RWPE1 (cell line): ENCODE results near the gene TARBP2.
A peak's percentile ranks its signal among the peaks of the same experiment; 100 is the strongest.

ENCODE experiments used
- CTCF ChIA-PET: fragments of 350-600 bp; sonication (Branson Sonifier 250); formaldehyde crosslinking; extraction: SDS; loops from one replicate; lab custom pipeline; 2021; lab: Yijun Ruan, JAX
- POLR2A ChIA-PET: fragments of 400-600 bp; formaldehyde crosslinking; extraction: SDS; loops from one replicate; lab custom pipeline; 2020; ENCODE audit warnings: antibody characterized with exemption; ENCODE audit not compliant: low non-redundant PET; lab: Yijun Ruan, JAX
- DNase-seq: peaks from one replicate; pipeline ENCODE4 v3.0.0; 2012; ENCODE audit warnings: low spot score
- H3K27ac ChIP-seq: fragments of 450-650 bp; 2 replicates; pipeline ENCODE4 v1.5.1; 2017
- CTCF ChIP-seq: fragments of 450-650 bp; conservative IDR thresholded peaks from 2 replicates; pipeline ENCODE4 v1.5.1; 2017; ENCODE audit warnings: low read depth, mild to moderate bottlenecking

Gene TARBP2

GRCh38 chr12:53472056-53472582 is 29.0 kb upstream of the TARBP2 start:
- ChIA-PET POLR2A (no interaction called here), CTCF (no interaction called here)
- DNase-seq = no peak
- H3K27ac ChIP-seq = no peak overlapping the region
- no peak for TF ChIP-seq CTCF

GRCh38 chr12:53474077-53474476 is 27.0 kb upstream of the TARBP2 start:
- POLR2A ChIA-PET = no interaction called here
- CTCF ChIA-PET = no interaction called here
- no peak overlapping the region for H3K27ac ChIP-seq
- DNase-seq = no peak
- TF ChIP-seq CTCF = no peak

- POLR2A ChIA-PET = no interaction called here
- CTCF ChIA-PET = interaction anchor here (0.6 to 0.8 kb wide), 2 partner anchors 10 to 275 kb away, joined by 4 to 5 read pairs; no protein-coding TSS in a partner anchor
- DNase-seq = no peak
- TF ChIP-seq CTCF = no peak
- H3K27ac ChIP-seq = no peak overlapping the region
Observed at GRCh38 chr12:53474819-53475218, 26.3 kb upstream of the TARBP2 start.

GRCh38 chr12:53476769-53477209 is 24.3 kb upstream of the TARBP2 start:
- POLR2A ChIA-PET = no interaction called here
- H3K27ac ChIP-seq = no peak overlapping the region
- no peak for DNase-seq

DNA sequence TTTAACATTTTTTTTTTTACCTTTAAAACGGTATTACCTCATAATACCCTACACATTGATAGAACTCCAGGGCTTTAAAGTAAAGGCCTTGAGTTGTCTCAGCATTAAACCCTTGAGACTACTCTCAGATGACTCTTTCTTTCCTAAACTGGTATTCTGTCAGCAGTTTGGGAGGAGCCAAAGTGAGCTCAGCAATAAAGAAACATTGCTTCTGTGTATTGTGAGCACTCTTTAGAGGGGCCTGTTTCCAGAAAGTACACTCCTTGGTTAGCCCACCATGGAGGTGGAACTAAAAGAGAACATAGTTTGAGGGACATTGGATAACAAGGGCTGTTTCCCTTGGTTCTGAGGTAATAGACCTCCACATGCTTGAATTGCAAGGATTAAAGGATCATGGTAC is 22.2 kb upstream of the TARBP2 start:
- ChIA-PET POLR2A (interaction anchor here (0.7 kb wide), 1 partner anchor 30 kb away, joined by 3 read pairs; no protein-coding TSS in a partner anchor), CTCF (interaction anchor here (0.6 to 0.7 kb wide), 2 partner anchors 84 to 935 kb away, joined by 3 read pairs; no protein-coding TSS in a partner anchor)
- TF ChIP-seq CTCF = no peak
- no peak overlapping the region for H3K27ac ChIP-seq
- DNase-seq = no peak

More at GRCh38 chr12:53476769-53477209, 24.3 kb upstream of the TARBP2 start:
- peak; percentile 35; the same call in 1 of the 2 replicates for TF ChIP-seq CTCF
- CTCF ChIA-PET = interaction anchor here (0.5 to 1.0 kb wide), 5 partner anchors 15 to 156 kb away, joined by 3 to 10 read pairs (median 5); partner anchors contain the start of gene AAAS

DNA sequence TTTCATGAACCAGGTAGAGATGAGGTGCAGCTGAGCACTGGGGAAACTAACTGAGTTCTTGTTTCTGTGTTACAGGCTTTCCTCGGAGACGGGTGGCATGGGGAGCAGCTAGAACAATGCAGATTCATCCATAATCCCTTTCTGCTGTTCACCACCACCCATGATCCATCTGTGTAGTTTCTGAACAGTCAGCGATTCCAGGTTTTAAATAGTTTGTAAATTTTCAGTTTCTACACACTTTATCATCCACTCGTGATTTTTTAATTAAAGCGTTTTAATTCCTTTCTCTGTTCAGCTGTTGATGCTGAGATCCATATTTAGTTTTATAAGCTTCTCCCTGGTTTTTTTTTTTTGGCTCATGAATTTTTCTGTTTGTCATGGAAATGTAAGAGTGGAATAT is 21.8 kb upstream of the TARBP2 start:
- no peak overlapping the region for H3K27ac ChIP-seq
- no peak for TF ChIP-seq CTCF
- ChIA-PET CTCF (interaction anchor here (0.7 kb wide), 1 partner anchor 934 kb away, joined by 3 read pairs; no protein-coding TSS in a partner anchor), POLR2A (interaction anchor here (0.7 kb wide), 1 partner anchor 29 kb away, joined by 3 read pairs; no protein-coding TSS in a partner anchor)
- DNase-seq = no peak
